GM23338 (cell line): ENCODE data around the gene IMPACT. TPM values are rescaled to one million over a fixed set of nuclear protein-coding genes. Genes with fewer than 3 reads are reported as not detected.

Experiments
- ATAC-seq: fragments of 200-7000 bp; cut with Tn5 transposase; 3 replicates; pipeline ENCODE4 v1.9.1; 2020
- DNase-seq: peaks from one replicate; pipeline ENCODE4 v3.0.0-alpha.2; 2015; ENCODE audit warnings: low spot score
- H2AFZ ChIP-seq: fragments of 200-600 bp; sonication (generic); 2 replicates; pipeline ENCODE4 v1.8.0; 2016; ENCODE audit warnings: antibody characterized with exemption, mild to moderate bottlenecking, moderate library complexity
- H3F3A ChIP-seq: fragments of 200-600 bp; sonication (generic); replicated peaks from 2 replicates; pipeline ENCODE4 v1.8.0; 2017; ENCODE audit warnings: antibody characterized with exemption, mixed run types, low read depth
- H3K27ac ChIP-seq: fragments of 200-600 bp; sonication (generic); 2 replicates; pipeline ENCODE4 v1.6.1; 2016; ENCODE audit warnings: low read depth
- H3K27me3 ChIP-seq: fragments of 200-600 bp; sonication (generic); 2 replicates; pipeline ENCODE4 v1.8.0; 2016; ENCODE audit warnings: mild to moderate bottlenecking, mixed run types, moderate library complexity; ENCODE audit not compliant: insufficient read depth
- H3K36me3 ChIP-seq: fragments of 200-600 bp; sonication (generic); 2 replicates; pipeline ENCODE4 v1.8.0; 2016; ENCODE audit warnings: mild to moderate bottlenecking; ENCODE audit not compliant: insufficient read depth
- H3K4me1 ChIP-seq: fragments of 200-600 bp; sonication (generic); 2 replicates; pipeline ENCODE4 v1.8.0; 2016; ENCODE audit warnings: mild to moderate bottlenecking, moderate library complexity; ENCODE audit not compliant: insufficient read depth
- H3K4me2 ChIP-seq: fragments of 200-600 bp; sonication (generic); 2 replicates; pipeline ENCODE4 v1.7.1; 2017; ENCODE audit warnings: mixed run types
- H3K4me3 ChIP-seq: fragments of 200-600 bp; sonication (generic); 2 replicates; pipeline ENCODE4 v1.6.1; 2016; ENCODE audit warnings: mixed run types
- H3K79me2 ChIP-seq: fragments of 200-600 bp; sonication (generic); replicated peaks from 2 replicates; pipeline ENCODE4 v1.8.0; 2017; ENCODE audit warnings: mild to moderate bottlenecking; ENCODE audit not compliant: insufficient read depth
- H3K9me2 ChIP-seq: fragments of 200-600 bp; sonication (generic); 2 replicates; pipeline ENCODE4 v1.8.0; 2017; ENCODE audit not compliant: insufficient read depth
- H4K20me1 ChIP-seq: fragments of 200-600 bp; sonication (generic); replicated peaks from 2 replicates; pipeline ENCODE4 v1.8.0; 2017; ENCODE audit warnings: mild to moderate bottlenecking; ENCODE audit not compliant: insufficient read depth
- H3K27ac Mint-ChIP-seq: 2 replicates; pipeline ENCODE4 v1.8.0; 2020; ENCODE audit warnings: inconsistent platforms, mild to moderate bottlenecking, moderate library complexity, mixed read lengths
- H3K27me3 Mint-ChIP-seq: 3 replicates; pipeline ENCODE4 v1.8.0; 2022; ENCODE audit warnings: low read depth, mild to moderate bottlenecking, moderate library complexity, mixed read lengths, inconsistent platforms; ENCODE audit not compliant: insufficient read depth, poor library complexity
- H3K36me3 Mint-ChIP-seq: 3 replicates; pipeline ENCODE4 v1.8.0; 2021; ENCODE audit warnings: low read depth, mild to moderate bottlenecking, inconsistent platforms, moderate library complexity, mixed read lengths
- H3K4me1 Mint-ChIP-seq: 3 replicates; pipeline ENCODE4 v1.8.0; 2020; ENCODE audit warnings: mild to moderate bottlenecking, inconsistent platforms, mixed read lengths
- H3K4me3 Mint-ChIP-seq: 3 replicates; pipeline ENCODE4 v1.8.0; 2021; ENCODE audit warnings: moderate library complexity, mild to moderate bottlenecking, inconsistent platforms, mixed read lengths
- H3K9me3 Mint-ChIP-seq: 3 replicates; pipeline ENCODE4 v1.8.0; 2020; ENCODE audit warnings: moderate library complexity, mild to moderate bottlenecking, inconsistent platforms, mixed read lengths
- CREB1 ChIP-seq: fragments of 250-450 bp; sonication (Bioruptor Pico); IDR thresholded peaks from 2 replicates; pipeline ENCODE4 v1.5.0; 2020; ENCODE audit warnings: low read depth, mild to moderate bottlenecking, moderate library complexity
- CTCF ChIP-seq, 2 experiments: fragments of 200-600 bp in 1 of 2; sonication (generic) in 1 of 2; conservative IDR thresholded peaks; 2 replicates each; pipeline versions ENCODE4 v1.5.1 to v1.6.1; 2016 to 2017; ENCODE audit warnings: antibody characterized with exemption in 2 of 2, low read depth in 2 of 2, mild to moderate bottlenecking in 2 of 2, moderate library complexity in 1 of 2
- ETS1 ChIP-seq: IDR thresholded peaks from 2 replicates; pipeline ENCODE4 v1.6.1; 2016; ENCODE audit warnings: antibody characterized with exemption
- EZH2 ChIP-seq: fragments of 200-600 bp; sonication (generic); IDR thresholded peaks from one replicate; pipeline ENCODE4 v1.8.0; 2017; ENCODE audit warnings: antibody characterized with exemption, mild to moderate bottlenecking, low read depth; ENCODE audit not compliant: unreplicated experiment
- EZH2phosphoT487 ChIP-seq: fragments of 200-600 bp; sonication (generic); IDR thresholded peaks from one replicate; pipeline ENCODE4 v1.8.1; 2018; ENCODE audit warnings: antibody characterized with exemption; ENCODE audit not compliant: unreplicated experiment
- JUNB ChIP-seq: IDR thresholded peaks from one replicate; pipeline ENCODE4 v1.6.1; 2016; ENCODE audit warnings: antibody characterized with exemption; ENCODE audit not compliant: unreplicated experiment
- NANOG ChIP-seq: IDR thresholded peaks from 2 replicates; pipeline ENCODE4 v1.6.1; 2016; ENCODE audit warnings: antibody characterized with exemption, borderline replicate concordance
- POLR2AphosphoS5 ChIP-seq: IDR thresholded peaks from 2 replicates; pipeline ENCODE4 v1.6.1; 2016; ENCODE audit warnings: antibody characterized with exemption, low read depth
- REST ChIP-seq: IDR thresholded peaks from one replicate; pipeline ENCODE4 v1.6.1; 2018; ENCODE audit warnings: antibody characterized with exemption; ENCODE audit not compliant: unreplicated experiment
- STAT1 ChIP-seq: IDR thresholded peaks from one replicate; pipeline ENCODE4 v1.6.1; 2016; ENCODE audit warnings: antibody characterized with exemption; ENCODE audit not compliant: unreplicated experiment
- ZNF114 ChIP-seq: fragments of 250-450 bp; sonication (Bioruptor Pico); IDR thresholded peaks from 2 replicates; pipeline ENCODE4 v1.5.0; 2020; ENCODE audit warnings: mild to moderate bottlenecking, moderate library complexity
- ZNF331 ChIP-seq: fragments of 250-450 bp; sonication (Bioruptor Pico); IDR thresholded peaks from 2 replicates; pipeline ENCODE4 v1.5.0; 2020; ENCODE audit warnings: low read depth, mild to moderate bottlenecking, moderate library complexity
- ZNF462 ChIP-seq: fragments of 250-450 bp; sonication (Bioruptor Pico); IDR thresholded peaks from 2 replicates; pipeline ENCODE4 v1.5.0; 2020; ENCODE audit warnings: mild to moderate bottlenecking, moderate library complexity
- polyA plus RNA-seq: library from polyadenylated mRNA; unstranded; fragments of >200 nt; fragmentation: Nextera tagmentation; extraction: Ambion mirVana; gene quantifications from 2 replicates; pipeline ENCODE4 v1.2.1, GENCODE V29; 2016
- total RNA-seq: library from RNA; depleted of rRNA; stranded (reverse); fragments of >200 nt; shearing (Covaris generic); gene quantifications from 2 replicates; pipeline ENCODE4 v1.2.3, GENCODE V29; 2014

The IMPACT gene
- total and polyA plus RNA-seq, 2 experiments from 2014 or later, result 42.1 to 47.6 TPM

GRCh38 chr18:24426073-24426397, 435 bp upstream of the IMPACT start:
- Histone ChIP-seq H3K4me2 (peak overlapping the region; percentile 77), H3K9me2 (no peaks in the 10 kb centered on the region), H2AFZ (peak overlapping the region; percentile 90), H3K27ac (peak overlapping the region; percentile 99), H3F3A (0 out of 2 replicates have a peak, but pooled peaks cover 11% of the 10 kb centered on the region), H3K4me3 (peak overlapping the region; percentile 87), H4K20me1 (no peaks in the 10 kb centered on the region), H3K27me3 (no peaks in the 10 kb centered on the region), H3K4me1 (peaks cover 11% of the 10 kb centered on the region), H3K79me2 (peaks cover 25% of the 10 kb centered on the region), H3K36me3 (peaks cover 7% of the 10 kb centered on the region; the same call in 1 of the 2 replicates)
- H3K36me3 Mint-ChIP-seq, result peaks cover 11% of the 10 kb centered on the region
- no peak for DNase-seq
- no peaks in the 10 kb centered on the region for H3K9me3 Mint-ChIP-seq
- no peak for ATAC-seq
- TF ChIP-seq ZNF462 (CRISPR knock-in tag), result no peak
- no peak for TF ChIP-seq EZH2phosphoT487
- TF ChIP-seq ZNF331, result no peak
- no peak for TF ChIP-seq JUNB
- no peak for TF ChIP-seq ZNF114 (CRISPR knock-in tag)
- TF ChIP-seq CREB1 (CRISPR knock-in tag), result no peak
- no peak for TF ChIP-seq ETS1
- no peak for TF ChIP-seq POLR2AphosphoS5
- no peak for TF ChIP-seq STAT1
- TF ChIP-seq EZH2, result no peak
- TF ChIP-seq REST, result no peak
- no peak for TF ChIP-seq NANOG
- TF ChIP-seq CTCF (conservative IDR thresholded peaks at IDR 0.05; ENCODE audit: low read depth in 2 of 2), result no peak
- peaks cover 20% of the 10 kb centered on the region for H3K4me1 Mint-ChIP-seq
- H3K27ac Mint-ChIP-seq, result peak overlapping the region; percentile 99
- peaks cover 2% of the 10 kb centered on the region for H3K27me3 Mint-ChIP-seq
- peak overlapping the region; percentile 89 for H3K4me3 Mint-ChIP-seq
